Adrenal gland (tissue), 12 donors: ENCODE data around the gene KRT12. TPM values are rescaled to one million over a fixed set of nuclear protein-coding genes. Genes with fewer than 3 reads are reported as not detected.
"Not testable (repeated sequence)": the region's sequence is repeated elsewhere in the genome, so short reads cannot be mapped to it uniquely, and the experiment has no call there.

ENCODE experiments used
- DNase-seq, 7 donors: peaks; one replicate each; pipeline ENCODE4 v3.0.0-alpha.2; 2019 to 2020
- H3K27ac ChIP-seq, 5 donors: fragments of 200-600 bp; sonication (generic) in 4 of 5; 1 replicate in 3 of 5; 2 replicates in 2 of 5; pipeline versions ENCODE4 v1.5.1 to v1.8.0; 2016 to 2020; ENCODE audit warnings: mild to moderate bottlenecking in 1 of 5
- H3K27me3 ChIP-seq: fragments of 200-600 bp; 2 replicates; pipeline ENCODE4 v1.8.0; 2021
- H3K36me3 ChIP-seq, 2 donors: fragments of 200-600 bp; replicated peaks in 1 of 2; 1 replicate in 1 of 2; 2 replicates in 1 of 2; pipeline versions ENCODE4 v1.5.1 to v1.8.0; 2018 to 2022
- H3K4me1 ChIP-seq, 2 donors: fragments of 200-600 bp; replicated peaks in 1 of 2; 1 replicate in 1 of 2; 2 replicates in 1 of 2; pipeline versions ENCODE4 v1.5.1 to v1.8.0; 2018 to 2021
- H3K4me3 ChIP-seq, 4 donors: fragments of 200-600 bp; sonication (generic) in 3 of 4; one replicate each; pipeline ENCODE4 v1.5.1; 2016 to 2018
- H3K9me3 ChIP-seq, 3 donors: fragments of 200-600 bp; sonication (generic) in 1 of 3; replicated peaks in 1 of 3; 1 replicate in 2 of 3; 2 replicates in 1 of 3; pipeline versions ENCODE4 v1.5.1 to v1.8.0; 2016 to 2021
- CTCF ChIP-seq, 6 experiments: fragments of 450-650 bp in 4 of 6; fragments of 200-600 bp in 2 of 6; sonication (generic) in 1 of 6; IDR thresholded peaks; 1 replicate in 5 of 6; 2 replicates in 1 of 6; pipeline versions ENCODE4 v1.5.1 to v1.8.0; 2016 to 2021; ENCODE audit warnings: antibody characterized with exemption in 6 of 6, mild to moderate bottlenecking in 2 of 6, moderate library complexity in 1 of 6
- POLR2A ChIP-seq, 2 donors: fragments of 450-650 bp; IDR thresholded peaks; one replicate each; pipeline ENCODE4 v1.6.1; 2017; ENCODE audit warnings: antibody characterized with exemption in 2 of 2, mild to moderate bottlenecking in 2 of 2, moderate library complexity in 1 of 2
- WGBS, 4 donors: extraction: QIAGEN DNeasy Blood & Tissue Kit in 2 of 4; methylation state at CpG; one replicate each; pipeline versions ENCODE4 v1.1.5 to v1.1.7; 2013 to 2017; 5-methylcytosine and 5-hydroxymethylcytosine counted together
- intact Hi-C, 2 donors: fragments of 100-400 bp; cut with DNase I; formaldehyde crosslinking; loops; one replicate each; pipeline versions ENCODE4 v1.14.1 to v1.15.0; 2022 to 2023
- polyA plus RNA-seq, 3 donors: library from polyadenylated mRNA; stranded (reverse); fragments of 200-250 nt in 2 of 3; fragments of 350-450 nt in 1 of 3; fragmentation: Illumina TruSeq in 1 of 3; extraction: RNeasy Lipid Tissue Mini Kit (QIAGEN cat#74804) in 1 of 3; gene quantifications; one replicate each; pipeline ENCODE4 v1.2.3, GENCODE V29; 2013 to 2014
- total RNA-seq, 9 donors: library from RNA; depleted of rRNA in 4 of 9; stranded (reverse); fragments of >200 nt in 4 of 9; fragments of 120-200 nt in 1 of 9; fragmentation: NEBNext Ultra II Directional in 1 of 9; extraction: Animal tissue kit (Norgen Biotek cat#: 25700) in 1 of 9; gene quantifications; one replicate each; pipeline versions ENCODE4 v1.1.0 to v1.2.4, GENCODE V29; 2013 to 2023
- donor health status: healthy with polysubstance abuse.
- donor health status: Bipolar disorder and iron deficiency.
- donor health status: DM: yes; HTN: yes; CAD: no.
- donor health status: DM: no; HTN: no; CAD: no.
- donor health status: DM: no; HTN: no; CAD: no.
- donor health status: DM: yes; HTN: yes; CAD: no.

The KRT12 gene
- total and polyA plus RNA-seq, 12 donors, result not detected

- Histone ChIP-seq H3K27ac (no peak overlapping the region), H3K4me1 (peaks cover 0 to 7% of the 10 kb centered on the region in 2 donors), H3K4me3 (no peak overlapping the region), H3K9me3 (no peaks in the 10 kb centered on the region), H3K36me3 (no peaks in the 10 kb centered on the region), H3K27me3 (no peaks in the 10 kb centered on the region)
- TF ChIP-seq POLR2A (IDR thresholded peaks at IDR 0.05), result no peak
- no peak for TF ChIP-seq CTCF (IDR thresholded peaks at IDR 0.05)
- intact Hi-C loops, result no loop called here
- no peak for DNase-seq
- 94 to 99% (median 97%) methylated on average over 4 of the region's 4 CpGs for WGBS, 4 donors
Measured at GRCh38 chr17:40817103-40817682, 49.8 kb downstream of the KRT12 start.

GRCh38 chr17:40816569-40816968 lies 50.5 kb downstream of the KRT12 start:
- TF ChIP-seq CTCF (IDR thresholded peaks at IDR 0.05) (no peak), POLR2A (IDR thresholded peaks at IDR 0.05) (no peak)
- H3K4me3 ChIP-seq, result no peak overlapping the region

GRCh38 chr17:40815381-40815780 lies 51.6 kb downstream of the KRT12 start:
- intact Hi-C loops, result no loop called here
- Histone ChIP-seq H3K27ac (no peak overlapping the region), H3K9me3 (no peaks in the 10 kb centered on the region), H3K4me1 (peaks cover 0 to 7% of the 10 kb centered on the region in 2 donors), H3K36me3 (no peaks in the 10 kb centered on the region), H3K27me3 (peaks cover 15% of the 10 kb centered on the region), H3K4me3 (no peak overlapping the region)
- TF ChIP-seq CTCF (IDR thresholded peaks at IDR 0.05), result no peak
- TF ChIP-seq POLR2A (IDR thresholded peaks at IDR 0.05), result no peak
- WGBS, 4 donors, result 86 to 92% (median 89%) methylated on average over 1 of the region's 1 CpG
- DNase-seq, result no peak

More at GRCh38 chr17:40816569-40816968, 50.5 kb downstream of the KRT12 start:
- no peak for DNase-seq
- H3K4me1 ChIP-seq, result peaks cover 0 to 7% of the 10 kb centered on the region in 2 donors
- H3K9me3 ChIP-seq, result no peaks in the 10 kb centered on the region
- H3K27me3 ChIP-seq, result peaks cover 4% of the 10 kb centered on the region
- intact Hi-C loops, result no loop called here
- H3K27ac ChIP-seq, result no peak overlapping the region
- 94 to 95% (median 95%) methylated on average over 3 of the region's 3 CpGs for WGBS, 4 donors
- no peaks in the 10 kb centered on the region for H3K36me3 ChIP-seq

GRCh38 chr17:40814657-40815056 lies 52.4 kb downstream of the KRT12 start:
- H3K9me3 ChIP-seq, H3K27ac ChIP-seq, H3K4me3 ChIP-seq, H3K4me1 ChIP-seq, DNase-seq, H3K36me3 ChIP-seq, intact Hi-C loops: not testable (repeated sequence)
- H3K27me3 ChIP-seq, result peaks cover 18% of the 10 kb centered on the region
- WGBS, 4 donors, result 76 to 84% (median 79%) methylated on average over 3 of the region's 3 CpGs

- Histone ChIP-seq H3K27me3 (peaks cover 18% of the 10 kb centered on the region), H3K9me3 (no peaks in the 10 kb centered on the region), H3K4me3 (no peak overlapping the region), H3K36me3 (no peaks in the 10 kb centered on the region), H3K4me1 (no peaks in the 10 kb centered on the region), H3K27ac (no peak overlapping the region)
- no peak for TF ChIP-seq CTCF (IDR thresholded peaks at IDR 0.05)
- TF ChIP-seq POLR2A (IDR thresholded peaks at IDR 0.05), result no peak
- intact Hi-C loops, result no loop called here
- 58 to 76% (median 70%) methylated on average over 4 of the region's 4 CpGs for WGBS, 4 donors
- no peak for DNase-seq
Measured at GRCh38 chr17:40813804-40814203, 53.2 kb downstream of the KRT12 start.
